Measurements from ENCODE around the gene U2AF2.

Gene U2AF2

GRCh38 chr19:55675661-55676354 lies 21.0 kb downstream of the U2AF2 start:
- DNase-seq (ENCODE audit: low spot score): no peak

GRCh38 chr19:55676383-55676782 lies 21.5 kb downstream of the U2AF2 start:
- no peak for DNase-seq (ENCODE audit: low spot score)

- DNase-seq (ENCODE audit: low spot score): no peak
These were observed 22.2 kb downstream of the U2AF2 start for GRCh38 chr19:55676889-55677505.

- no peak for DNase-seq (ENCODE audit: low spot score)
These were observed 22.8 kb downstream of the U2AF2 start for GRCh38 chr19:55677572-55678028.

- DNase-seq (ENCODE audit: low spot score): no peak
These were observed 23.4 kb downstream of the U2AF2 start for GRCh38 chr19:55678121-55678671.

- no peak for DNase-seq (ENCODE audit: low spot score)
These were observed 24.8 kb downstream of the U2AF2 start for GRCh38 chr19:55679343-55680257.

GRCh38 chr19:55680339-55681130 lies 25.7 kb downstream of the U2AF2 start:
- DNase-seq (ENCODE audit: low spot score): no peak

GRCh38 chr19:55681131-55682092 lies 26.6 kb downstream of the U2AF2 start:
- DNase-seq (ENCODE audit: low spot score): no peak

- DNase-seq (ENCODE audit: low spot score): no peak
These were observed 28.8 kb downstream of the U2AF2 start for GRCh38 chr19:55683449-55684261.

- DNase-seq (ENCODE audit: low spot score): no peak
These were observed 30.3 kb downstream of the U2AF2 start for GRCh38 chr19:55684946-55685681.

- no peak for DNase-seq (ENCODE audit: low spot score)
These were observed 30.9 kb downstream of the U2AF2 start for GRCh38 chr19:55685776-55686175.

GRCh38 chr19:55686311-55687050 lies 31.6 kb downstream of the U2AF2 start:
- DNase-seq (ENCODE audit: low spot score): no peak

- no peak for DNase-seq (ENCODE audit: low spot score)
These were observed 32.7 kb downstream of the U2AF2 start for GRCh38 chr19:55687281-55688201.

GRCh38 chr19:55688422-55689218 lies 33.8 kb downstream of the U2AF2 start:
- no peak for DNase-seq (ENCODE audit: low spot score)

GRCh38 chr19:55689411-55690108 lies 34.7 kb downstream of the U2AF2 start:
- no peak for DNase-seq (ENCODE audit: low spot score)

All from HuH-7.5 (cell line).